ENCODE measurements around the gene RFPL3.

The RFPL3 gene

GRCh38 chr22:32401486-32401885 lies 43.8 kb downstream of the RFPL3 start:
- Histone ChIP-seq H3K4me1 (ENCODE audit: control insufficient read depth, insufficient read depth, low read length) (no peaks in the 10 kb centered on the region), H3K36me3 (ENCODE audit: control insufficient read depth in 2 of 2, insufficient read depth in 1 of 2, low read length in 2 of 2) (peaks cover 75 to 93% of the 10 kb centered on the region in 2 experiments), H3K9me3 (ENCODE audit: control insufficient read depth, insufficient read depth, low read depth, low read length) (no peaks in the 10 kb centered on the region), H3K27ac (ENCODE audit: extremely low read depth, low read depth, low read length) (no peak overlapping the region), H3K4me3 (ENCODE audit: low read depth, low read length) (no peak overlapping the region)
- POLR2A ChIA-PET = interaction anchor here (0.6 to 1.1 kb wide), 2 partner anchors 11 to 651 kb away, joined by 3 to 4 read pairs; partner anchors contain the start of gene RTCB
- TF ChIP-seq ZNF580 (tag by site-specific recombination; IDR thresholded peaks at IDR 0.05) = no peak
- CTCF ChIA-PET = interaction anchor here (0.5 to 1.0 kb wide), 4 partner anchors 9 to 763 kb away, joined by 3 to 8 read pairs (median 4); no protein-coding TSS in a partner anchor

- peaks cover 75 to 93% of the 10 kb centered on the region in 2 experiments for H3K36me3 ChIP-seq (ENCODE audit: control insufficient read depth in 2 of 2, insufficient read depth in 1 of 2, low read length in 2 of 2)
- H3K9me3 ChIP-seq (ENCODE audit: control insufficient read depth, insufficient read depth, low read depth, low read length) = no peaks in the 10 kb centered on the region
- no peak overlapping the region for H3K4me3 ChIP-seq (ENCODE audit: low read depth, low read length)
- H3K27ac ChIP-seq (ENCODE audit: extremely low read depth, low read depth, low read length) = no peak overlapping the region
- ChIA-PET CTCF (interaction anchor here (0.7 to 1.1 kb wide), 2 partner anchors 9 to 47 kb away, joined by 3 to 4 read pairs; no protein-coding TSS in a partner anchor), POLR2A (no interaction called here)
- TF ChIP-seq ZFP3 (tag by site-specific recombination; IDR thresholded peaks at IDR 0.05; ENCODE audit: low read depth) (no peak), TRIM28 (IDR thresholded peaks at IDR 0.05; ENCODE audit: borderline replicate concordance, low read length) (no peak), ATF2 (tag by site-specific recombination; IDR thresholded peaks at IDR 0.05; ENCODE audit: low read depth) (no peak), ZBTB49 (tag by site-specific recombination; IDR thresholded peaks at IDR 0.05; ENCODE audit: low read depth) (no peak), ZNF514 (tag by site-specific recombination; IDR thresholded peaks at IDR 0.05) (no peak), ZNF112 (tag by site-specific recombination; IDR thresholded peaks at IDR 0.05) (no peak), ZNF701 (tag by site-specific recombination; IDR thresholded peaks at IDR 0.05) (no peak), ZNF560 (tag by site-specific recombination; IDR thresholded peaks at IDR 0.05; ENCODE audit: borderline replicate concordance) (no peak), ZNF311 (tag by site-specific recombination; IDR thresholded peaks at IDR 0.05; ENCODE audit: borderline replicate concordance) (no peak), ZSCAN4 (tag by site-specific recombination; IDR thresholded peaks at IDR 0.05) (no peak), ZBTB1 (tag by site-specific recombination; IDR thresholded peaks at IDR 0.05) (no peak), ZNF155 (tag by site-specific recombination; IDR thresholded peaks at IDR 0.05) (no peak), MYNN (tag by site-specific recombination; IDR thresholded peaks at IDR 0.05; ENCODE audit: borderline replicate concordance) (no peak), ZBTB6 (tag by site-specific recombination; IDR thresholded peaks at IDR 0.05) (no peak), ZNF596 (tag by site-specific recombination; IDR thresholded peaks at IDR 0.05) (no peak)
- no peaks in the 10 kb centered on the region for H3K4me1 ChIP-seq (ENCODE audit: control insufficient read depth, insufficient read depth, low read length)
Observed at GRCh38 chr22:32404021-32404420, 46.4 kb downstream of the RFPL3 start.
